Fibroblast of lung (primary cell): ENCODE measurements around the gene PIN1. TPM values are rescaled to one million over a fixed set of nuclear protein-coding genes. Genes with fewer than 3 reads are reported as not detected.
A peak's percentile ranks its signal among the peaks of the same experiment; 100 is the strongest.

Experiments
- DNase-seq, 2 donors: peaks; one replicate each; pipeline versions ENCODE4 v3.0.0 to v3.0.0-alpha.2; 2010; ENCODE audit warnings: low read depth in 2 of 2
- H2AFZ ChIP-seq: 2 replicates; pipeline ENCODE4 v1.5.1; 2012; ENCODE audit warnings: low read length, control low read depth, inconsistent platforms
- H3K27ac ChIP-seq: 2 replicates; pipeline ENCODE4 v1.5.1; 2011; ENCODE audit warnings: low read length, control low read depth; ENCODE audit not compliant: insufficient read depth
- H3K27me3 ChIP-seq: 2 replicates; pipeline ENCODE4 v1.5.1; 2011; ENCODE audit warnings: mild to moderate bottlenecking, low read length; ENCODE audit not compliant: control insufficient read depth, insufficient read depth
- H3K36me3 ChIP-seq: 2 replicates; pipeline ENCODE4 v1.5.1; 2011; ENCODE audit warnings: low read length; ENCODE audit not compliant: control insufficient read depth, insufficient read depth
- H3K4me1 ChIP-seq: 2 replicates; pipeline ENCODE4 v1.5.1; 2011; ENCODE audit warnings: low read length; ENCODE audit not compliant: control insufficient read depth, insufficient read depth; ENCODE audit errors: extremely low read depth
- H3K4me2 ChIP-seq: 2 replicates; pipeline ENCODE4 v1.5.1; 2011; ENCODE audit warnings: low read length, control low read depth; ENCODE audit not compliant: insufficient read depth; ENCODE audit errors: extremely low read depth
- H3K4me3 ChIP-seq, 4 experiments: fragments of 200-600 bp in 1 of 4; sonication (generic) in 1 of 4; replicated peaks in 1 of 4; 2 replicates each; pipeline ENCODE4 v1.5.1; 2011 to 2016; ENCODE audit warnings: low read length in 4 of 4, low read depth in 3 of 4, mild to moderate bottlenecking in 3 of 4, control low read depth in 2 of 4, inconsistent platforms in 1 of 4, mixed read lengths in 1 of 4; ENCODE audit not compliant: insufficient read depth in 1 of 4; ENCODE audit errors: control extremely low read depth in 1 of 4
- H3K79me2 ChIP-seq: 2 replicates; pipeline ENCODE4 v1.5.1; 2012; ENCODE audit warnings: mild to moderate bottlenecking, low read length, inconsistent platforms; ENCODE audit not compliant: control insufficient read depth, insufficient read depth
- H3K9ac ChIP-seq: 2 replicates; pipeline ENCODE4 v1.5.1; 2011; ENCODE audit warnings: mild to moderate bottlenecking, low read length, control low read depth; ENCODE audit not compliant: insufficient read depth
- H3K9me3 ChIP-seq: 2 replicates; pipeline ENCODE4 v1.5.1; 2012; ENCODE audit warnings: low read depth, low read length; ENCODE audit not compliant: control insufficient read depth, insufficient read depth
- H4K20me1 ChIP-seq: 2 replicates; pipeline ENCODE4 v1.5.1; 2011; ENCODE audit warnings: low read length; ENCODE audit not compliant: control insufficient read depth, insufficient read depth; ENCODE audit errors: extremely low read depth
- CTCF ChIP-seq, 2 donors: IDR thresholded peaks in 1 of 2; conservative IDR thresholded peaks in 1 of 2; 1 replicate in 1 of 2; 2 replicates in 1 of 2; pipeline ENCODE4 v1.5.1; 2011 to 2012; ENCODE audit warnings: low read length in 2 of 2, control low read depth in 1 of 2, inconsistent platforms in 1 of 2, low read depth in 1 of 2, mild to moderate bottlenecking in 1 of 2
- EZH2 ChIP-seq: IDR thresholded peaks from 2 replicates; pipeline ENCODE4 v1.5.1; 2012; ENCODE audit warnings: low read length, control low read depth, mild to moderate bottlenecking; ENCODE audit errors: missing control alignments
- polyA plus RNA-seq, 2 donors: library from polyadenylated mRNA; depleted of rRNA in 1 of 2; stranded (reverse) in 1 of 2; unstranded in 1 of 2; fragments of >200 nt; gene quantifications; 2 replicates each; pipeline ENCODE4 v1.2.1, GENCODE V29; 2011 to 2012; ENCODE audit warnings: missing spikeins in 1 of 2
- total RNA-seq: library from RNA; depleted of rRNA; stranded (reverse); fragments of >200 nt; gene quantifications from 2 replicates; pipeline ENCODE4 v1.2.1, GENCODE V29; 2014

Gene PIN1
- total and polyA plus RNA-seq, 2 donors (not counting 1 experiment from before 2014, with no cell fraction given): 33.4 to 98.8 TPM

- H3K27me3 ChIP-seq: no peaks in the 10 kb centered on the region
- H3K9me3 ChIP-seq: no peaks in the 10 kb centered on the region
- peaks cover 8% of the 10 kb centered on the region for H3K4me1 ChIP-seq
- H3K4me3 ChIP-seq: no peak overlapping the region
- TF ChIP-seq CTCF (conservative IDR thresholded peaks at IDR 0.05 in 1 of 2, IDR thresholded peaks at IDR 0.05 in 1 of 2; ENCODE audit: low read depth in 1 of 2, low read length in 2 of 2) (peak; percentile 74 to 88), EZH2 (no peak)
- no peaks in the 10 kb centered on the region for H4K20me1 ChIP-seq
- no peak overlapping the region for H3K4me2 ChIP-seq
- H3K27ac ChIP-seq: peak overlapping the region; percentile 77
- no peak overlapping the region for H2AFZ ChIP-seq
- peaks cover 1% of the 10 kb centered on the region for H3K79me2 ChIP-seq
- peak overlapping the region; percentile 13 for H3K9ac ChIP-seq
- peak; percentile 91 to 95 for DNase-seq
- peaks cover 10% of the 10 kb centered on the region for H3K36me3 ChIP-seq
These were observed 12.1 kb downstream of the PIN1 start for GRCh38 chr19:9847087-9847671.

- no peaks in the 10 kb centered on the region for H4K20me1 ChIP-seq
- no peak for DNase-seq
These were observed 12.9 kb downstream of the PIN1 start for GRCh38 chr19:9848060-9848459.

GRCh38 chr19:9848762-9849161 lies 13.6 kb downstream of the PIN1 start:
- H3K36me3 ChIP-seq: peaks cover 8% of the 10 kb centered on the region
- H3K27me3 ChIP-seq: no peaks in the 10 kb centered on the region
- H3K4me3 ChIP-seq: no peak overlapping the region
- TF ChIP-seq EZH2: no peak
- TF ChIP-seq CTCF (conservative IDR thresholded peaks at IDR 0.05 in 1 of 2, IDR thresholded peaks at IDR 0.05 in 1 of 2; ENCODE audit: low read depth in 1 of 2, low read length in 2 of 2): no peak
- H3K4me1 ChIP-seq: peaks cover 8% of the 10 kb centered on the region
- no peaks in the 10 kb centered on the region for H4K20me1 ChIP-seq
- no peak overlapping the region for H3K9ac ChIP-seq
- H3K27ac ChIP-seq: no peak overlapping the region
- no peaks in the 10 kb centered on the region for H3K9me3 ChIP-seq
- no peak overlapping the region for H2AFZ ChIP-seq
- no peak overlapping the region for H3K4me2 ChIP-seq
- H3K79me2 ChIP-seq: peaks cover 1% of the 10 kb centered on the region
- DNase-seq: no peak

More at GRCh38 chr19:9848060-9848459, 12.9 kb downstream of the PIN1 start:
- TF ChIP-seq CTCF (conservative IDR thresholded peaks at IDR 0.05 in 1 of 2, IDR thresholded peaks at IDR 0.05 in 1 of 2; ENCODE audit: low read depth in 1 of 2, low read length in 2 of 2) (peak; percentile 19 to 31), EZH2 (no peak)
- H3K9ac ChIP-seq: no peak overlapping the region
- H3K27me3 ChIP-seq: no peaks in the 10 kb centered on the region
- H3K79me2 ChIP-seq: peaks cover 1% of the 10 kb centered on the region
- no peak overlapping the region for H3K4me2 ChIP-seq
- no peak overlapping the region for H2AFZ ChIP-seq
- no peak overlapping the region for H3K27ac ChIP-seq
- H3K4me3 ChIP-seq: no peak overlapping the region
- H3K9me3 ChIP-seq: no peaks in the 10 kb centered on the region
- H3K36me3 ChIP-seq: peaks cover 10% of the 10 kb centered on the region
- peaks cover 8% of the 10 kb centered on the region for H3K4me1 ChIP-seq
